Measurements from ENCODE around the gene PTK6. TPM values are rescaled to one million over a fixed set of nuclear protein-coding genes. Genes with fewer than 3 reads are reported as not detected.

PTK6 gene
- total and polyA plus RNA-seq, 12 donors, result 0.03 to 0.28 (median 0.06) TPM; not detected in 9

DNA sequence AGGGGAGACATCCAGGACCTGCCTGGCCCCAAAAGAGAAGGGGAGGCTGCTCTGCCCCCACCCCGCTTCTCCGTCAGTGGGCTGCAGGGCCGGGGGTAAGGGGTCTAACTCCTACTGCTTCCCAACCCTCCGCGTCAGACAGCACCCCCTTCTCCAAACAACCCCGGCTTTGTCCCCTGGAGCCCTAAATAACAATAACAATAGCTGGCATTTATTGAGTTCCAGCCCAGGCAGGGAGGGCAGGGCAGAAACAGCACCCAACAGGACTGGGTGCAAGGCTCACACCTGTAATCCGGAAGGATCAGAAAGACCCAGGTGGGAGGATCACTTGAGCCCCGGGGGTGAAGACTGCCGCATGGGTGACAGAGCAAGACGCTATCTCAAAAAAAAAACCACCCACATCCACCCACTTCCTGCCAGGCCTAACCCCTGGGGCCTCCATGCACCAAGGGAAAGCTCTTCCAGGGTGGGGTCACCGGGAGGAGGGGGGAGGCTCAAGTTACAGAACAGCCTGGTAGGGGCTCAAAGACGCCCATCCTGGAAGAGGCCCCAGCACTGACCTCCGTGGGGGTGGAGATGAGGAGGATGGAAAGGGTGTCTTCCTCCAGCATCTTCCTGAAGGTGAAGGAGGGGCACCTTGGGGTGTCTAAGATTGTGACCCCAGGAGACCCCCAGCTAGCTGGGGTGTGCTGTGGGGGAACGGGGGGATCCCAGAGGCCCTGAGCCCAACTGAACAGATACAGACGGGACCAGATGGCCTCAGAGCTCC, 15.5 kb upstream of the PTK6 start:
- no peak for DNase-seq
- ATAC-seq, result no peak
- peaks cover 0 to 60% (median 24%) of the 10 kb centered on the region in 7 donors for H3K27me3 ChIP-seq
- H3K4me1 ChIP-seq, result peaks cover 0 to 19% (median 10%) of the 10 kb centered on the region in 9 donors
- peak overlapping the region in 1 of 10 donors; percentile 21 for H3K27ac ChIP-seq
- H3K4me3 ChIP-seq, result no peak overlapping the region
- TF ChIP-seq, protein P1, sequence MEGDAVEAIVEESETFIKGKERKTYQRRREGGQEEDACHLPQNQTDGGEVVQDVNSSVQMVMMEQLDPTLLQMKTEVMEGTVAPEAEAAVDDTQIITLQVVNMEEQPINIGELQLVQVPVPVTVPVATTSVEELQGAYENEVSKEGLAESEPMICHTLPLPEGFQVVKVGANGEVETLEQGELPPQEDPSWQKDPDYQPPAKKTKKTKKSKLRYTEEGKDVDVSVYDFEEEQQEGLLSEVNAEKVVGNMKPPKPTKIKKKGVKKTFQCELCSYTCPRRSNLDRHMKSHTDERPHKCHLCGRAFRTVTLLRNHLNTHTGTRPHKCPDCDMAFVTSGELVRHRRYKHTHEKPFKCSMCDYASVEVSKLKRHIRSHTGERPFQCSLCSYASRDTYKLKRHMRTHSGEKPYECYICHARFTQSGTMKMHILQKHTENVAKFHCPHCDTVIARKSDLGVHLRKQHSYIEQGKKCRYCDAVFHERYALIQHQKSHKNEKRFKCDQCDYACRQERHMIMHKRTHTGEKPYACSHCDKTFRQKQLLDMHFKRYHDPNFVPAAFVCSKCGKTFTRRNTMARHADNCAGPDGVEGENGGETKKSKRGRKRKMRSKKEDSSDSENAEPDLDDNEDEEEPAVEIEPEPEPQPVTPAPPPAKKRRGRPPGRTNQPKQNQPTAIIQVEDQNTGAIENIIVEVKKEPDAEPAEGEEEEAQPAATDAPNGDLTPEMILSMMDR (IDR thresholded peaks at IDR 0.05), result no peak
- intact Hi-C loops (cut with DNase I), result loop anchor here in 1 of 10 donors (5.0 kb wide), 1 partner anchor 405 kb away; the partner anchor contains the start of gene UCKL1
- WGBS, 2 donors, result 44 to 47% methylated on average over 15 of the region's 15 CpGs
- peaks cover 0 to 2% (median 0%) of the 10 kb centered on the region in 9 donors for H3K36me3 ChIP-seq
- no peaks in the 10 kb centered on the region for H3K9me3 ChIP-seq

DNA sequence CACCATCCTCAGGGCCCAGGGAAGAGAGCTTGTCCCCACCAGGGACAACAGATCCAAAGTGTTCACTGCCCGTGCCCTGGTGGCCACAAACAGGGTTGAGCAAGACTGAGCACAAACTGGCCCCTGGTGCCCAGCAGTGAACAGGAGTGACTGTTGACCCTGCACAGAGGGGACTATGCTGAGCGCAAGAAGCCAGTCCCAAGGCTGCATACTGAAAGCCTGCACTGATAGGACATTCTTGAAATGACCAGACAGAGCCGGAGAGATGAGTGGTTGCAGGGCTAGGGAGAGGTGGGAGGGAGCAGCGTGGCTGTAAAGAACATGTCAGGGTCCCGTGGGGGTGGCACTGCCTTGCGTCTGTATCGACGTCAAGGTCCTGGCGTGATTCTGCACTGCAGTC, 13.9 kb upstream of the PTK6 start:
- TF ChIP-seq, protein P1 (IDR thresholded peaks at IDR 0.05), result no peak

DNA sequence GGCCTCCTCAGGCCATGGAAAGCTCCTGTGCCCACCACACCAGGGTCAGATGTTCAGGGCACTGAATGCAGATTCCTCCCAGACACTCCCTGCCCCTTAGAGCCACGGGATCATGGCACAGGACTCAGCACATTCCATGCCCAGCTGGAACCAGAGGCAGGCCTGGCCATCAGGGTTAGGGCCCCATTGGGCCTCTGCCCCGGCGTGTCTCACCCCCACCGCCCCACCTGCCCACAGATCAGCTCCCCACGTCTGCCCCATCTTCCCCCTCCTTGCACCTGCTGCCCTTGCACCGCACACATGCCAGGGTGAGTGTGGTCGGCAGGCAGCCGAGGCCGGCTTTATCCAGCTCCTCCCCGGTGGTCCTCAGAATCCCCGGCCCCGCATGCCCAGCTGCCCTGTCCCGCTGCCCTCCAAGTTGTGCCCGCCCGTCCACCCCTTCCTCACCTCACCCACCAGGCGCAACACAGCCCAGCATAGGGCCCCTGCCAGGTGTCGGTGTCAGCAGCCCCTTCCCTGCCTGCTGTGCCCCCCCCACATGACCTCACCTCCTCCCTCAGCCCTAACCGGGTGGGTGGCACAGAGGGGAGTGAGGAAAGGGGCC, 12.6 kb upstream of the PTK6 start:
- Histone ChIP-seq H3K9me3 (no peaks in the 10 kb centered on the region), H3K4me3 (no peak overlapping the region), H3K27ac (no peak overlapping the region), H3K4me1 (peaks cover 0 to 19% (median 10%) of the 10 kb centered on the region in 9 donors), H3K27me3 (peaks cover 0 to 84% (median 31%) of the 10 kb centered on the region in 7 donors), H3K36me3 (no peaks in the 10 kb centered on the region)
- ATAC-seq, result no peak
- DNase-seq, result no peak
- TF ChIP-seq, protein P1 (IDR thresholded peaks at IDR 0.05), result no peak
- WGBS, 2 donors, result 84% methylated on average over 18 of the region's 18 CpGs
- intact Hi-C loops (cut with DNase I), result loop anchor here in 2 of 10 donors (5.0 to 10.0 kb wide), 2 partner anchors 335 to 408 kb away; partner anchors contain the start of gene UCKL1 (in 1 of the 2)

More for the DNA sequence above, 13.9 kb upstream of the PTK6 start:
- intact Hi-C loops (cut with DNase I), result loop anchor here in 1 of 10 donors (5.0 kb wide), 1 partner anchor 406 kb away; the partner anchor contains the start of gene UCKL1
- WGBS, 2 donors, result 31 to 35% methylated on average over 9 of the region's 9 CpGs
- H3K9me3 ChIP-seq, result no peaks in the 10 kb centered on the region
- H3K4me3 ChIP-seq, result no peak overlapping the region
- DNase-seq, result no peak
- no peaks in the 10 kb centered on the region for H3K36me3 ChIP-seq
- H3K27ac ChIP-seq, result no peak overlapping the region
- peaks cover 0 to 19% (median 10%) of the 10 kb centered on the region in 9 donors for H3K4me1 ChIP-seq
- no peak for ATAC-seq
- H3K27me3 ChIP-seq, result peaks cover 0 to 75% (median 31%) of the 10 kb centered on the region in 7 donors

DNA sequence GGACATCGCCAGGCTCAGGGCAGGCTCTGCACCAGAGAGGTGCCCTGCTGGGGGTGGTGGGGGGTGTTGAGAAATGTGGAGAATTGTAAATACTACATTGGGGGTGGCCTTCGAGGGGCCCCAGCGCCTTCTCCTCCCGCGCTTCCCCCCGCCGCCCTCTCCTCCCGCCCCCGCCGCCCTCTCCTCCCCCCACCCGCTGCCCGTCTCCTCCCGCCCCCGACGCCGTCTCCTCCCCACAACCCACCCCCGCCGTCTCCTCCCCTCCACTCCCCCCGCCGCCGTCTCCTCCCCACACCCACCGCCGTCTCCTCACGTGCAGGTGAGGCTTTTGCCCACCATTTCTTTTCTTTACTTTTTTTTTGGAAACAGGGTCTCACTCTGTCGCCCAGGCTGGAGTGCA, 11.8 kb upstream of the PTK6 start:
- no peaks in the 10 kb centered on the region for H3K36me3 ChIP-seq
- H3K27ac ChIP-seq, result no peak overlapping the region
- peaks cover 0 to 13% (median 6%) of the 10 kb centered on the region in 9 donors for H3K4me1 ChIP-seq
- no peaks in the 10 kb centered on the region for H3K9me3 ChIP-seq
- intact Hi-C loops (cut with DNase I), result loop anchor here in 1 of 10 donors (10.0 kb wide), 1 partner anchor 336 kb away; no protein-coding TSS in a partner anchor
- TF ChIP-seq, protein P1 (IDR thresholded peaks at IDR 0.05), result no peak
- peaks cover 0 to 78% (median 31%) of the 10 kb centered on the region in 7 donors for H3K27me3 ChIP-seq
- H3K4me3 ChIP-seq, result no peak overlapping the region
- DNase-seq (no peak), ATAC-seq (no peak)
- 29 to 40% methylated on average over 9 to 25 of the region's 25 CpGs for WGBS, 2 donors
